Measurements from ENCODE around the gene LCP2.

Gene LCP2

GRCh38 chr5:170297589-170298462, at the start of gene LCP2:
LCP2 (minus strand) TSS chr5:170297777; CDS start chr5:170297611, 166 bp downstream.
- DNase-seq, result no peak

GRCh38 chr5:170347022-170347567, 49.5 kb upstream of the LCP2 start:
- DNase-seq, result no peak

GRCh38 chr5:170345971-170346370, 48.4 kb upstream of the LCP2 start:
- DNase-seq, result no peak

GRCh38 chr5:170343177-170343576, 45.6 kb upstream of the LCP2 start:
- DNase-seq, result no peak

GRCh38 chr5:170342153-170342725, 44.7 kb upstream of the LCP2 start:
- DNase-seq, result no peak

GRCh38 chr5:170341545-170341944, 44.0 kb upstream of the LCP2 start:
- no peak for DNase-seq

GRCh38 chr5:170339780-170340167, 42.2 kb upstream of the LCP2 start:
- no peak for DNase-seq

- no peak for DNase-seq
Observed at GRCh38 chr5:170338933-170339779, 41.6 kb upstream of the LCP2 start.

GRCh38 chr5:170338291-170338690, 40.7 kb upstream of the LCP2 start:
- DNase-seq, result no peak

GRCh38 chr5:170337045-170337733, 39.6 kb upstream of the LCP2 start:
- no peak for DNase-seq

- DNase-seq, result no peak
Observed at GRCh38 chr5:170336065-170336464, 38.5 kb upstream of the LCP2 start.

- DNase-seq, result no peak
Observed at GRCh38 chr5:170334626-170335025, 37.0 kb upstream of the LCP2 start.

GRCh38 chr5:170333161-170333910, 35.8 kb upstream of the LCP2 start:
- no peak for DNase-seq

- no peak for DNase-seq
Observed at GRCh38 chr5:170332058-170332457, 34.5 kb upstream of the LCP2 start.

- no peak for DNase-seq
Observed at GRCh38 chr5:170330568-170331054, 33.0 kb upstream of the LCP2 start.

- no peak for DNase-seq
Observed at GRCh38 chr5:170329524-170329923, 31.9 kb upstream of the LCP2 start.

- DNase-seq, result no peak
Observed at GRCh38 chr5:170327829-170328228, 30.3 kb upstream of the LCP2 start.

- no peak for DNase-seq
Observed at GRCh38 chr5:170327168-170327567, 29.6 kb upstream of the LCP2 start.

- no peak for DNase-seq
Observed at GRCh38 chr5:170319301-170319700, 21.7 kb upstream of the LCP2 start.

GRCh38 chr5:170317499-170317898, 19.9 kb upstream of the LCP2 start:
- DNase-seq, result no peak

GRCh38 chr5:170316937-170317336, 19.4 kb upstream of the LCP2 start:
- no peak for DNase-seq

- no peak for DNase-seq
Observed at GRCh38 chr5:170315154-170315553, 17.6 kb upstream of the LCP2 start.
